ENCODE results near the gene ZNF324.
"Not testable (repeated sequence)": the region's sequence is repeated elsewhere in the genome, so short reads cannot be mapped to it uniquely, and the experiment has no call there.

The ZNF324 gene

GRCh38 chr19:58507602-58508223 is 40.8 kb downstream of the ZNF324 start:
- not testable (repeated sequence) for DNase-seq

GRCh38 chr19:58509731-58510083 is 42.8 kb downstream of the ZNF324 start:
- no peak for DNase-seq

- DNase-seq: no peak
Measured at GRCh38 chr19:58510084-58510862, 43.4 kb downstream of the ZNF324 start.

- no peak for DNase-seq
Measured at GRCh38 chr19:58511353-58512208, 44.7 kb downstream of the ZNF324 start, which contains the start of gene SLC27A5. TSS of gene SLC27A5 (minus strand) at chr19:58511992. CDS start at chr19:58511955, 37 bp downstream.

- no peak for DNase-seq
Measured at GRCh38 chr19:58513213-58513693, 46.4 kb downstream of the ZNF324 start.

GRCh38 chr19:58513694-58514563 is 47.0 kb downstream of the ZNF324 start:
- DNase-seq: peak; percentile 97

GRCh38 chr19:58514564-58515022 is 47.7 kb downstream of the ZNF324 start:
- no peak for DNase-seq

- DNase-seq: no peak
Measured at GRCh38 chr19:58515259-58515658, 48.4 kb downstream of the ZNF324 start.

GRCh38 chr19:58516246-58516836 is 49.5 kb downstream of the ZNF324 start:
- no peak for DNase-seq

GRCh38 chr19:58516964-58517833 is 50.3 kb downstream of the ZNF324 start:
- DNase-seq: no peak

GRCh38 chr19:58518256-58519086 is 51.6 kb downstream of the ZNF324 start:
- no peak for DNase-seq

- peak; percentile 52 for DNase-seq
Measured at GRCh38 chr19:58519087-58519354, 52.1 kb downstream of the ZNF324 start.

GRCh38 chr19:58519355-58520256 is 52.7 kb downstream of the ZNF324 start, which contains the start of gene ZBTB45:
TSS of gene ZBTB45 (minus strand) at chr19:58519810. CDS start at chr19:58517673, 2,137 bp downstream.
- DNase-seq: peak; percentile 90

GRCh38 chr19:58520257-58520599 is 53.3 kb downstream of the ZNF324 start:
- no peak for DNase-seq

- no peak for DNase-seq
Measured at GRCh38 chr19:58521651-58522050, 54.8 kb downstream of the ZNF324 start.

GRCh38 chr19:58522709-58523108 is 55.8 kb downstream of the ZNF324 start:
- no peak for DNase-seq
